GM12878 (cell line): ENCODE results near the gene SAPCD2. TPM values are rescaled to one million over a fixed set of nuclear protein-coding genes. Genes with fewer than 3 reads are reported as not detected.

Experiments used
- ATF2 ChIP-seq: IDR thresholded peaks from 2 replicates; pipeline ENCODE4 v1.6.1; 2012; ENCODE audit warnings: low read length, inconsistent platforms
- ATF3 ChIP-seq: IDR thresholded peaks from 2 replicates; pipeline ENCODE4 v1.6.1; 2011; ENCODE audit warnings: low read depth, mild to moderate bottlenecking, low read length, moderate library complexity, borderline replicate concordance; ENCODE audit errors: extremely low read depth
- CTCF ChIP-seq, 3 experiments: IDR thresholded peaks in 2 of 3; conservative IDR thresholded peaks in 1 of 3; 2 replicates each; pipeline ENCODE4 v1.5.1; 2011; ENCODE audit warnings: low read depth in 3 of 3, low read length in 3 of 3, mild to moderate bottlenecking in 3 of 3, control low read depth in 2 of 3, moderate library complexity in 2 of 3, inconsistent platforms in 1 of 3, mixed read lengths in 1 of 3; ENCODE audit not compliant: control insufficient read depth in 2 of 3, insufficient read depth in 1 of 3; ENCODE audit errors: extremely low read depth in 1 of 3
- E2F8 ChIP-seq: fragments of 450-650 bp; IDR thresholded peaks from 2 replicates; pipeline ENCODE4 v1.6.1; 2018; ENCODE audit warnings: mild to moderate bottlenecking, low read depth, moderate library complexity; ENCODE audit not compliant: partially characterized antibody
- RELB ChIP-seq: fragments of 450-650 bp; IDR thresholded peaks from 2 replicates; pipeline ENCODE4 v1.6.1; 2017; ENCODE audit warnings: low read depth, mild to moderate bottlenecking, moderate library complexity
- SRF ChIP-seq, 2 experiments: IDR thresholded peaks; 2 replicates each; pipeline ENCODE4 v1.6.1; 2011; ENCODE audit warnings: low read depth in 2 of 2, low read length in 2 of 2, mild to moderate bottlenecking in 1 of 2, moderate library complexity in 1 of 2
- polyA plus RNA-seq, 11 experiments: library from polyadenylated mRNA; depleted of rRNA in 4 of 11; unstranded in 6 of 11; stranded (reverse) in 5 of 11; fragments of >200 nt; fragmentation: Nextera tagmentation in 4 of 11; fragmentation: Illumina TruSeq in 1 of 11; extraction: Ambion mirVana in 4 of 11; extraction: Trizol in 1 of 11; gene quantifications; 1 replicate in 1 of 11; 2 replicates in 10 of 11; pipeline versions ENCODE4 v1.2.1 to v1.2.3, GENCODE V29; 2011 to 2016; ENCODE audit warnings: inconsistent platforms in 2 of 11, missing spikeins in 2 of 11, low read depth in 1 of 11
- total RNA-seq, 4 experiments: library from RNA; depleted of rRNA in 3 of 4; stranded (reverse); fragments of >200 nt in 3 of 4; fragmentation: Illumina TruSeq in 1 of 4; extraction: Trizol in 1 of 4; gene quantifications; 2 replicates each; pipeline versions ENCODE4 v1.2.1 to v1.2.3, GENCODE V29; 2013 to 2021

Gene SAPCD2
- total and polyA plus RNA-seq, 10 of the 15 experiments (the other 5 are each of a cell fraction or from before 2014, with no cell fraction given), result 1.6 to 35.2 (median 7.2) TPM

- no peak for TF ChIP-seq CTCF (IDR thresholded peaks at IDR 0.05 in 2 of 3, conservative IDR thresholded peaks at IDR 0.05 in 1 of 3; ENCODE audit: control insufficient read depth in 2 of 3, extremely low read depth in 1 of 3, insufficient read depth in 1 of 3, low read depth in 3 of 3, low read length in 3 of 3)
- no peak for TF ChIP-seq RELB
- TF ChIP-seq ATF3, result no peak
- no peak for TF ChIP-seq SRF (IDR thresholded peaks at IDR 0.05; ENCODE audit: low read depth in 2 of 2, low read length in 2 of 2)
- no peak for TF ChIP-seq E2F8
- TF ChIP-seq ATF2, result no peak
Observed at GRCh38 chr9:137030006-137030405, 40.4 kb downstream of the SAPCD2 start (continued).
